CD1c-positive myeloid dendritic cell (primary cell): ENCODE results near the gene TACC3.

ENCODE experiments used
- DNase-seq: peaks from one replicate; pipeline ENCODE4 v3.0.0-alpha.2; 2016; ENCODE audit errors: extremely low spot score

Gene TACC3

DNA sequence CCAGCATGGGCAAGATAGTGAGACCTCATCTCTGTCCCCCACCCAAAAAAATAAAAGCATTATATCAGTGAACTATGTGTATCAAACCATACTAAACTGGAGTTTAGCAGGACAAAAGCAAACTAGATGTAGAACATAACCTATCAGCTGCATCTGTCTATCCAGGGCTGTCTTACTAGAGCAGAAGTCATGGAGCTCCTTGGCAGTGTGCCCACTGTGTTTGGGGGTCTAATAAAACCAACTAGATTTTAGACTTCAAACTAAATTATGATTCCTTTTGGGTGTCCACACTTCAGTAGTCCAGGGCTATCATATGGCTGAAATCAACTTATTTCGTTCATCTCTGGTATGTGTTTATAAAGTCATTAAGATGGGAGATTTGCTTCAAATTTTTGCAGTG lies 17.5 kb upstream of the TACC3 start:
- no peak for DNase-seq

- no peak for DNase-seq
These were observed 15.6 kb upstream of the TACC3 start for GRCh38 chr4:1705732-1706131.

- DNase-seq, result no peak
These were observed 15.0 kb upstream of the TACC3 start for GRCh38 chr4:1706358-1706757.

GRCh38 chr4:1708581-1708980 lies 12.7 kb upstream of the TACC3 start:
- DNase-seq, result no peak

DNA sequence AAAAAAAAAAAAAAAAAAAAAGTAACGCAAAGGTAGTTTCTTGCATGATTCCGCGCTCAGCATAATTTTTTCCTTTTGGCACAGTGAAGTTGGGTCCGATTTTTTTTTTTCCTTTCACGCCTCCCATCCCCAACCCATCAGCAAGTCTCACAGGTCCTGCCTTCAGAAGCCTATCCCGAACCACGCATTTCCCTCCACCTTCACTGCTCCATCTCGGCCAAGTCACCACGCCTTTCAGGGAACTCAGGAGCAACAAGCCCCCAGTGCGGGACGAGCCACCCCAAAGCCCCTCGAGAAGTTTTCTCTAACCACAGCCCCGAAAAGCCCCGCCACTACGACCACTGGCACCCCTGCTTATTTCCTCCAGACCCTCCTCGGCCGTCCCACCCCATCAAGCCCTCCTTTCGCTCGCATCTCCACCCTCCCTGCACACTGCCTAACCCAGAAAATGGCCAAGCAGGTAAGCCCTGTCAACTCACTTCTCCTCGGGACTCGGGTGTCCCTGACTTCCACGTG lies 10.2 kb upstream of the TACC3 start:
- no peak for DNase-seq

- DNase-seq, result peak; percentile 38
These were observed 9.6 kb upstream of the TACC3 start for GRCh38 chr4:1711571-1712215.

GRCh38 chr4:1712216-1713002 lies 8.9 kb upstream of the TACC3 start, which contains the start of gene SLBP:
SLBP (minus strand) TSS chr4:1712319; CDS start chr4:1712188, 131 bp downstream.
- DNase-seq, result peak; percentile 99

DNA sequence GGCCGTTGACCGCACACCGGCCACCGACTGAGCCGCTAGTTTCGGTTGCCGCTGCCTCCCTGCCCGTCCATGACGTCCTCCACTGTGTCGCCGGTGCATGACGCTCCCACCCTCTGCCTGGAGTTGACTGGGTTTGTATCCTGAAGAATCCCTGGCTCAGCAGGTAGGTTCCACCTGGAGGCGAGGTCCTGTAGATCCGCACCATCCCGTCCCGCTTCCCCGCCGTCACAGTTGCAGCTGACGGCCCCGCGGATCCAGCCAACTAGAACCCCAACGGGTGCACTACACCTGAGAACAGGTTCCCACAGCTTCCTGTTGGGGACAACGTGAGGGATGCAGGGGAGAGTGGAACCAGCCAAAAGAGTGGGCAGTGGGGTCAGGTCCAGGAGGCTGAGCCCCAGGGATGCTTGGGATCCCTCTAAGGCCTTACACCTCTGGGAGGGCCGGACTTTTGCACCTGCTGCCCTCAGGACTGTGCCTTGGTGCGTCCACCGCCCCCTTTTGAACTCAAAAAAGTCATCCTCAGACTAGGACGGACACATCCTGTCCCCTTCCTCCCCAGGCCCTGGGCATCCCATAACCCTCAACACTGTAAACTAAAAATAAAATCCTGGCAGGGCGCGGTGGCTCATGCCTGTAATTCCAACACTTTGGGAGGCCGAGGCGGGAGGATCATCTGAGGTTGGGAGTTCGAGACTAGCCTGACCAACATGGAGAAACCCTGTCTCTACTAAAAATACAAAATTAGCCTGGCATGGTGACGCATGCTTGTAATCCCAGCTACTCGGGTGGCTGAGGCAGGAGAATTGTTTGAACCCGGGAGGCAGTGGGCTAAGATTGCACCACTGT lies 8.1 kb upstream of the TACC3 start:
- no peak for DNase-seq

- no peak for DNase-seq
These were observed 6.9 kb upstream of the TACC3 start for GRCh38 chr4:1714303-1715001.

DNA sequence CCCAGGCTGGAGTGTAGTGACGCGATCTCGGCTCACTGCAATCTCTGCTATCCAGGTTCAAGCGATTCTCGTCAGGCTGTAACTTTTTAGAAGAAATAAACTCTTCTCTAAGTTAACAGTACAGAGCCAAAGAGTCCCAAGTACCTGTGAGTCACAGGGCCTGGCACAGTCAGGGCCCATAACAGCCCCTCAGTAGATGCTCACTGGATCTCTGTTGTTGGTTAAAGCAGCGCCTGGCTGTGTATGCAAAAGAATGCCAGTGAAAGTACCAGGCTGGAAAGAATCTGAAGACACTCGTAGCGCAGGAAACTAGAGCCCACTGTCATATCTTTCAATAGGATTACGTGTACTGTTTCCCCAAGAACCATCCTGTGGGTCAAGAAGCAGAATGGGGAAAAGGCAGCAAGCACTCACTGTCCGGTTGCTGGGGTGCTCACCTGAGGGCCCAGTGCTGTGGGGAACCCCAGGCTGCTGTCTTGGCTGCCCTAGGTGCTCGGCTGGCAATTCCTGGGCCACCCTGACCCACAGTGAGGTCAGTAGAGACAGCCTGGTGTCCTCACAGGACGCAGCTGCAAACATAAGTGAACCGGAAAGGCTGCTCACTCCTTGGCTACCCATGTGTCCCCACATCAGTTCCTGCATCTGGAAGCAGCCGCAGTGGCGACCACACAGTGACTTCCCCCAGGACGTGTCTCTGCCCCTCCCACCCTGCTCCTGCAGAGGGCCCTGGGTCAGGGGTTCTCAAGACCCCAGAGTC lies 6.1 kb upstream of the TACC3 start:
- DNase-seq, result peak; percentile 29

GRCh38 chr4:1716065-1716945 lies 5.0 kb upstream of the TACC3 start:
- DNase-seq, result no peak

DNA sequence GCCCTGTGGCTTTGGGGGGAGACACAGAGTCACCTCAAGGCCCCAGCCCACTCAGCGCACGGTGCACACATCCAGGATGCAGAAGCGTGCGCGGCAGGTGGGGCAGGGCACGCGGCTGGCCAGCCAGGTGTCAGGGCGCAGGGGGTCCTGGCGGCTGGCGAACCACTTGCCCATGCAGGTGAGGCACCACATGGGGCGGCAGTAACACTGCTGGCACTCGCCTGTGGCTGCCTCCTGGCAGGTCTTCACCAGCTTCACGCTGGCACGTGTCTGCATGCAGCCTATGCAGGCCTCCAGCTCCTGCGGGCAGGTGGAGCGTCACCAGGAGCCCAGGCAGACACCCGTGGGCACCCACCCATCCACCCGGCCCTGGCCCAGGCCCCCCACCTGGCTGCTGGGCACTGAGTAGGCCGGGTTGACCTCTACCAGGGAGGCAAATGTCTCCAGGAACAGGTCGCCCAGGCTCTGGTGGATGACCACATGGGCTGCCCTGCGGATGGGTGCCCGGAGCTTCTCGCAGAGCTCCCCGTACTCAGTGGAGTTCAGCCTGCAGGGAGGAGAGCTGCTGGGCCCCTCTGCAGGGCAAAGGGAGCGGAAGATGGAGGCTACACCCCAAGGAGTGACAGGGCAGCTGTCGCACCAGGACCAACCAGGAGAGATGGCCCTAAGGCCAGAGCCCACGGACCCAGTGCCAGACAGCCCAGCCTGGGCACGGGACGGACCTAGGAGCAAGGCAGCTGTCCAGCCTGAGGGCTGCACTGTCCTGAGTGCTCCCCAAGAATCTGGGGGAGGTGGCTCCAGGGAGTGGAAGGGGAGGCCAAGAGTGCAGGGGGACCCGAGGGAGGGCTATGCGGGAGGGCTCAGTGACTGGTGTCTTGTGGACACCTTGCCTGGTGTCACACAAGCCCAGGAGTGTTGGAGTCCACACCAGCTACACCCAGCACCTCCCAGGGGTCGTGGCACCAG lies 3.9 kb upstream of the TACC3 start:
- no peak for DNase-seq

DNA sequence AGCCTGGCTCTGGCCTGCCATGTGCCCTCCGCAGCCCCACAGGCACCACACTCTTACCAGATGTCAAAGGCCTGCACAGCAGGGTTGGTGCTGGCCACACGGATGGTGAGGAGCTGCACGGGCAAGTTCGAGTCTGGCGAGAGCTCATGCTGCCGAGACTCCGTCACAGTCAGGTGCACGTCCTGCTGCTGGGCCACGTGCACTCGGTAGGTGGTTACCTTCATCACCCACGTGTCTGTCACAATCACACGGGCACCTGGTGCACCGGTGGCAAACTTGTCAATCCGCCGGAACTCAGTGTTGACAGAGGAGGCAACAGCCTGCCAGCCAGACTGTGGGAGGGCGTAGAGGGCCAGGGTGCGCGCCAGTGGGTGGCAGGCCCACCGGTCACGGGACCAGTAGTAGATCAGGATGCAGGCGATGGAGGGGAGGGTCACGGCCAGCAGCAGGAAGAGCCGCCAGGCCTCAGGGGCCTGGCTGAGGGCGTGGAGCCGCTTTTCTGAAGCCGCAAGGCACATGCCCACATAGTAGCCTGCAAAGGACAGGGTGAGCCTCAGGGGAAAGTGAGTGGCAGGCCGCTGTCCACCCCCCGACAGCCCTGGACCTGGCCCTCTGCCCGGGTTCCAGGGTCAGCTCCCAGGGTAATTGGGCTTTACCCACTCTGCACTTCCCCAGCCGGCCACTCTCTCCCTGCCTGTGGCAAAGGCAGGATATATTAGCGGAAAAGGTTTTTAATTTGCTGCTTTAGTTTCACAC lies 3.0 kb upstream of the TACC3 start:
- no peak for DNase-seq

DNA sequence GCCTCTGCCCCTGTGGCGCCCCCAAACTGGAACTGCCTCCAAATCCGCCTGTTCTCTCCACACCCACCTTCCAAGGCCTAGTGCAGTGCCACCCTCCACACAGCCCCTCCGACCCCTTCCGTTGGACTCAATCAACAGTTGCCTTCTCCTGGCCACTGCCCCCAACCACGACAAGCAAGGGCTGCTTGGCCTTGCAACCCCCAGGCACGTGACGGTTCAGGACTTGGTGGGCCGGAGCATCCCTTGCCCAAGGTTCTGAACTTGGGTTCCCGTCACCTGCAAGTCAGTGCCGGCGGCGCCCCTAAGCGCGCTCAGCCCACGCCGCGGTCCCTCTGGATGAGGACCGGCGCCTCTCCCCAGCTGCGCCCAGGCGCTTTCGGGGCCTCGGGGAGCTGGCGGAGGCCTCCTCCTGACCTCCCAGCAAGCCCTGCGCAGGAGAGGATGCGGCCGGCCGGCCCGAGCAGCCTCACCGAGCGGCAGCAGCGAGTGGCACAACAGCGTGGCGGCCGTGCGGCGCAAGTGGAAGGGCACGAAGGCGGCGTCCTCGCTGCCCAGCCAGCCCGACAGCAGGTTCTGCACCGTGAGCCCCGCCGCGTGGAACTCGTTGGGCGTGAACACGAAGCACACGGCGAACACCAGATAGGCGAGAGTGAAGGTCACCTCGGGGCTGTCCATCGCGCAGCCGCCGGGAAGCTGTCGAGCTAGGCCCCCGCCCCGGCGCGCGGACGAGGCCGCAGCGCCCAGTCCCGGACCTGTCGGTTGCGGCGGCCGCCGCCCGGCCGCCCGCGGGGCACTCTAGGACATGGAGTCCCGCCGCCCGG lies 948 bp upstream of the TACC3 start:
- peak; percentile 35 for DNase-seq

- DNase-seq, result peak; percentile 28
These were observed 587 bp downstream of the TACC3 start for GRCh38 chr4:1721666-1722550.

DNA sequence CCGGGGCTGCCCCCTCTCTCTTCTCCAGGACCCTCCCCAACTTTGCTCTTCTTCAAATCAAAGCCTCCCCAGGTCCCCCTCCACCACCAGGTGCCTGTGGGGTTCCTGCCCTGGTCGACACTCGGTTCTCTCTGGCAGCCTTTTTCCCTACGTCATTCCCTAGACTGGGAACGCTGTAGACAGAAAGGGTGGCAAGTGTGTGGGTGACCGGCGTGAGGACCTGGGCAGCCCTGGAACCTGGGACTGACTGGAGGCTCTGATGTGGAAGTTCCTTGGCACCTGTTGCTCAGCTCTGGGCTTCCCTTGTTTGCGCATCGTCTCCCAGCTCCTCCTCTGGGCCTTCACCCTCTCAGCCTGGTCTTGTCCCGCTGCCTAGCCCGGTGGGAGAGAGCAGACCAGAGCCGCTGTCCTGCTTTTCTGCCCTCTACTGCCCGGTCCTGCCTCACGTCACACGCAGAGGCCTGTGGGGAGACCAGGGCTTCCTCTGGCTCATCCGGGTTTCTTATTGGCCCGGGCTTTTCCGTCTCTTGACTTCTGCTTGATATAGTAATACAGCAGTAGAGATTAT lies 1.3 kb downstream of the TACC3 start:
- DNase-seq, result no peak
